ENCODE measurements around the gene MAPRE2.

Gene MAPRE2

DNA sequence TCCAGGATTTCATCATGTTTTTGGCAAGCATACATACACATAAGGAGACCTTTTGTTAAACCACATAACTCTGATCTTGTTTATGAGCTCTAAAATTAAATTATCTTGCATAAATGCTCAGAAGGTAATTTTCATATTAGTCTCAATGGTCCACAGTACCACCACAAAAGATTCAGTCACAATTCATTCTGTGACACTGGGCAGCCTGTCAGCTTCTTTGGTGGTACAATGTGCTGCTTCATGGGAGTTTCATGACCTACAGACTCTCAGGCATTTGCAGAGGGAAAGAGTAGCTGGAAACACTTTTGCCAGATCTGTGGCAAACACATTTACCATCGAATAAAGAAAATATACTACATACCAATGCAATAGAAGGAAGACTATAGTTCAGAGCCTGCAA, 148.3 kb downstream of the MAPRE2 start:
- H3K4me3 ChIP-seq (ENCODE audit: low read depth, low read length) = no peak overlapping the region
- no peak for DNase-seq (ENCODE audit: low read depth)
- TF ChIP-seq, protein P1, sequence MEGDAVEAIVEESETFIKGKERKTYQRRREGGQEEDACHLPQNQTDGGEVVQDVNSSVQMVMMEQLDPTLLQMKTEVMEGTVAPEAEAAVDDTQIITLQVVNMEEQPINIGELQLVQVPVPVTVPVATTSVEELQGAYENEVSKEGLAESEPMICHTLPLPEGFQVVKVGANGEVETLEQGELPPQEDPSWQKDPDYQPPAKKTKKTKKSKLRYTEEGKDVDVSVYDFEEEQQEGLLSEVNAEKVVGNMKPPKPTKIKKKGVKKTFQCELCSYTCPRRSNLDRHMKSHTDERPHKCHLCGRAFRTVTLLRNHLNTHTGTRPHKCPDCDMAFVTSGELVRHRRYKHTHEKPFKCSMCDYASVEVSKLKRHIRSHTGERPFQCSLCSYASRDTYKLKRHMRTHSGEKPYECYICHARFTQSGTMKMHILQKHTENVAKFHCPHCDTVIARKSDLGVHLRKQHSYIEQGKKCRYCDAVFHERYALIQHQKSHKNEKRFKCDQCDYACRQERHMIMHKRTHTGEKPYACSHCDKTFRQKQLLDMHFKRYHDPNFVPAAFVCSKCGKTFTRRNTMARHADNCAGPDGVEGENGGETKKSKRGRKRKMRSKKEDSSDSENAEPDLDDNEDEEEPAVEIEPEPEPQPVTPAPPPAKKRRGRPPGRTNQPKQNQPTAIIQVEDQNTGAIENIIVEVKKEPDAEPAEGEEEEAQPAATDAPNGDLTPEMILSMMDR (IDR thresholded peaks at IDR 0.05; ENCODE audit: insufficient read depth, low read depth, low read length, missing control alignments) = no peak

DNA sequence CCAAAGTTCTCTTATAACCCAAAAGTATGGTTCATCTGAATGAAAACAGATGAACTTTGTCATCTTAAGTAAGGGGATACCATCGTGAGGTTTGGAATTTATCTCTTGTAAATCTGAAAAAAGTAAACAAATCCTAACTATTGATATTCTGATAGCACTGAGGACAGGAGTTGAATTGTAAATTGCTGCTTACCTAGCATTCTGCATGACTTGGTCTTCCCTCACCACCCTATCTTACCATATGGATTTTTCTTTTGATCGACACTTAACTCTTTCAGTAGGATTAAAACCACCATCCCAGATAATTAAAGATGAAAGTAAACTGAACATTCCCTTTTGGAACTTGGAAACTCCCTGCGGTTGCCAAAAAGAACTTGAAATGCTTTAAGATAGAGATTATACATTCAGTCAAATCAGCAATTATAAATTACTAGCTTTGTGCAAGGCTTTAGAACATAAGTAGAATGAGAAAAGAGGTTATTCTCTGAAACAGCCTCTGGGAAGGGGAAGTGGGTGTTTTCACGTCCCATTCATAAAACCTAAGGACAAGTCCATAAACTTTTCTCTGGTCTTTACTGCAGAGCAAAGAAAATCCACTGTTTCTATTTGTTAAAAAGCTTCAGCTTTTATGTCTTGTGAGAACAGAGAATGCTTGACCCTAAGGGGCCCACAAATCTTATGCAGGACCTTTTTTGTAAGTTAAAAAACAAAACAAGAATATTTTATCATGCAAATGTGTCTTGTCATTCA, 149.9 kb downstream of the MAPRE2 start:
- no peak for DNase-seq (ENCODE audit: low read depth)
- TF ChIP-seq, protein P1 (IDR thresholded peaks at IDR 0.05; ENCODE audit: insufficient read depth, low read depth, low read length, missing control alignments) = no peak
- no peak overlapping the region for H3K4me3 ChIP-seq (ENCODE audit: low read depth, low read length)

DNA sequence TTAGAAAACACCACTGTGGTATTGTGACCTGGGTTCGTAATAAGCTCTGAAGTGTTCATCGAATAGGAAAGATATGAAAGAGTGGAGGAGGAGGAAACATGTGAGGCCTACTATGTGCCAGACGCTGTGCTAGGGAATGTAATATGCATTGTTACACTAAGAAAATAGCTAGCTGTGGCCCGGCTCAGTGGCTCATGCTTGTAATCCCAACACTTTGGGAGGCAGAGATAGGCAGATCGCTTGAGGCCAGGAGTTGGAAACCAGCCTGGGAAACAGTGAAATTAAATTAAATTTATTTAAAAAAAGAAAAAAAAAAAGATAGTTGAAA, 150.4 kb downstream of the MAPRE2 start:
- DNase-seq (ENCODE audit: low read depth) = no peak
- TF ChIP-seq, protein P1 (IDR thresholded peaks at IDR 0.05; ENCODE audit: insufficient read depth, low read depth, low read length, missing control alignments) = no peak
- H3K4me3 ChIP-seq (ENCODE audit: low read depth, low read length) = no peak overlapping the region

DNA sequence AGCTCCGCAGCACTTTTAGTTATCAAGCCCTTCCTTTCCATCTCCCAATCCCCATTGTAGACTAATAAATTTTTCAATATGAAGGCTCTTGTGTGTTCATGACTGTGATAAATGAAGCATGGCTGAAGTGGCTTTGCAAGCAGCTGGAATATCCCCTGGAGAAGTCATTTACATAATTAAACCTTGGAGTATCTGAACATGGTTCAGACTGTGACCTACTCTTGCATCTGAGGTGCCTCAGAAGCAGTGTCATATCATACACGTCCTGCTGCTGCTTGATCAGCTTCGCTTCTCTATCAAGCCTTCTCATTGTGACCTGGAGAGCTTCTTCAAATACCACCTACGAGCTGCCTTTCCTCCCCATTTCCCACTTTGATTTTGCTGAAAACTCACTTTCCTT, 151.2 kb downstream of the MAPRE2 start:
- TF ChIP-seq, protein P1 (IDR thresholded peaks at IDR 0.05; ENCODE audit: insufficient read depth, low read depth, low read length, missing control alignments) = no peak
- DNase-seq (ENCODE audit: low read depth) = no peak
- H3K4me3 ChIP-seq (ENCODE audit: low read depth, low read length) = no peak overlapping the region

Measured in GM12865 (cell line).